SK-N-SH (cell line): ENCODE results near the gene PTPRG.

Experiments used
- MAX ChIP-seq: IDR thresholded peaks from 2 replicates; pipeline ENCODE4 v1.4.0; 2012; ENCODE audit warnings: low read depth
- RAD21 ChIP-seq: IDR thresholded peaks from 2 replicates; pipeline ENCODE4 v1.6.1; 2012; ENCODE audit warnings: mild to moderate bottlenecking, low read length
- TF ChIP-seq, protein P1 (sequence below): IDR thresholded peaks from 2 replicates; pipeline ENCODE4; 2012

GRCh38 chr3:61938878-61939549 lies 377.6 kb downstream of the PTPRG start:
- TF ChIP-seq, protein P1, sequence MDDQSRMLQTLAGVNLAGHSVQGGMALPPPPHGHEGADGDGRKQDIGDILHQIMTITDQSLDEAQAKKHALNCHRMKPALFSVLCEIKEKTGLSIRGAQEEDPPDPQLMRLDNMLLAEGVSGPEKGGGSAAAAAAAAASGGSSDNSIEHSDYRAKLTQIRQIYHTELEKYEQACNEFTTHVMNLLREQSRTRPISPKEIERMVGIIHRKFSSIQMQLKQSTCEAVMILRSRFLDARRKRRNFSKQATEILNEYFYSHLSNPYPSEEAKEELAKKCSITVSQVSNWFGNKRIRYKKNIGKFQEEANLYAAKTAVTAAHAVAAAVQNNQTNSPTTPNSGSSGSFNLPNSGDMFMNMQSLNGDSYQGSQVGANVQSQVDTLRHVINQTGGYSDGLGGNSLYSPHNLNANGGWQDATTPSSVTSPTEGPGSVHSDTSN, result no peak
- TF ChIP-seq RAD21, result no peak
- no peak for TF ChIP-seq MAX
